IMR-90 (cell line): Measurements from ENCODE around the gene BBS7. TPM values are rescaled to one million over a fixed set of nuclear protein-coding genes. Genes with fewer than 3 reads are reported as not detected.

ENCODE experiments used
- ATAC-seq: fragments of 200-7000 bp; cut with Tn5 transposase; 2 replicates; pipeline ENCODE4 v1.9.1; 2020; ENCODE audit warnings: low read depth, mild to moderate bottlenecking, moderate library complexity
- BruUV-seq: library from RNA; stranded (reverse); fragments of 400-500 nt; replicated peaks from 2 replicates; lab custom pipeline; 2021; lab: Mats Ljungman, UMichigan
- CTCF ChIA-PET: fragments of 300-600 bp; formaldehyde crosslinking; extraction: SDS; loops from one replicate; lab custom pipeline; 2021; ENCODE audit warnings: antibody characterized with exemption; lab: Yijun Ruan, JAX
- POLR2A ChIA-PET: fragments of 300-600 bp; sonication (Branson Sonifier 250); formaldehyde crosslinking; loops from one replicate; lab custom pipeline; 2022; ENCODE audit warnings: antibody characterized with exemption; ENCODE audit not compliant: unreplicated experiment; lab: Charles Lee
- DNase-seq: peaks from one replicate; pipeline ENCODE4 v3.0.0; 2013
- H2AFZ ChIP-seq: replicated peaks from 2 replicates; pipeline ENCODE3; 2013; ENCODE audit warnings: low read length, mild to moderate bottlenecking; ENCODE audit not compliant: poor library complexity
- H2AK5ac ChIP-seq: 2 replicates; pipeline ENCODE4 v1.6.1; 2013; ENCODE audit warnings: low read depth, low read length, inconsistent platforms
- H2AK9ac ChIP-seq: replicated peaks from 2 replicates; pipeline ENCODE3; 2013; ENCODE audit warnings: mild to moderate bottlenecking, low read depth, low read length, moderate library complexity; ENCODE audit not compliant: poor library complexity
- H2BK120ac ChIP-seq: 2 replicates; pipeline ENCODE4 v1.6.1; 2013; ENCODE audit warnings: low read depth, low read length, inconsistent platforms
- H2BK15ac ChIP-seq: 3 replicates; pipeline ENCODE4 v1.6.1; 2013; ENCODE audit warnings: low read depth, low read length, inconsistent platforms
- H2BK20ac ChIP-seq: 2 replicates; pipeline ENCODE4 v1.6.1; 2013; ENCODE audit warnings: low read depth, mild to moderate bottlenecking, inconsistent platforms, low read length, moderate library complexity
- H2BK5ac ChIP-seq: 2 replicates; pipeline ENCODE4 v1.6.1; 2013; ENCODE audit warnings: mild to moderate bottlenecking, low read depth, low read length, inconsistent platforms; ENCODE audit not compliant: poor library complexity, severe bottlenecking
- H3K14ac ChIP-seq: replicated peaks from 2 replicates; pipeline ENCODE4 v1.6.1; 2013; ENCODE audit warnings: low read depth, low read length, inconsistent platforms
- H3K18ac ChIP-seq: 2 replicates; pipeline ENCODE4 v1.6.1; 2013; ENCODE audit warnings: low read depth, low read length, control low read depth
- H3K23ac ChIP-seq: 2 replicates; pipeline ENCODE4 v1.6.1; 2013; ENCODE audit warnings: low read depth, low read length, inconsistent platforms
- H3K27ac ChIP-seq: 2 replicates; pipeline ENCODE4 v1.5.1; 2013; ENCODE audit warnings: mild to moderate bottlenecking, control low read depth, low read length; ENCODE audit not compliant: insufficient read depth
- H3K27me3 ChIP-seq: 2 replicates; pipeline ENCODE4 v1.6.1; 2013; ENCODE audit warnings: low read length; ENCODE audit not compliant: control insufficient read depth, insufficient read depth
- H3K36me3 ChIP-seq: 2 replicates; pipeline ENCODE4 v1.6.1; 2013; ENCODE audit warnings: low read length, mixed read lengths; ENCODE audit not compliant: control insufficient read depth, insufficient read depth
- H3K4ac ChIP-seq: 2 replicates; pipeline ENCODE4 v1.6.1; 2013; ENCODE audit warnings: low read depth, low read length, inconsistent platforms
- H3K4me1 ChIP-seq: 2 replicates; pipeline ENCODE4 v1.6.1; 2013; ENCODE audit warnings: low read length, mixed read lengths; ENCODE audit not compliant: control insufficient read depth, insufficient read depth
- H3K4me2 ChIP-seq: 2 replicates; pipeline ENCODE4 v1.6.1; 2013; ENCODE audit warnings: low read depth, mild to moderate bottlenecking, control low read depth, low read length, moderate library complexity
- H3K4me3 ChIP-seq: 2 replicates; pipeline ENCODE4 v1.5.1; 2013; ENCODE audit warnings: low read depth, mild to moderate bottlenecking, control low read depth, low read length, moderate library complexity; ENCODE audit not compliant: insufficient read depth
- H3K56ac ChIP-seq: 2 replicates; pipeline ENCODE4 v1.6.1; 2013; ENCODE audit warnings: low read length, inconsistent platforms; ENCODE audit not compliant: insufficient read depth; ENCODE audit errors: extremely low read depth
- H3K79me1 ChIP-seq, 2 experiments: 2 replicates each; pipeline ENCODE4 v1.6.1; 2013; ENCODE audit warnings: low read length in 2 of 2, inconsistent platforms in 1 of 2, low read depth in 1 of 2
- H3K9ac ChIP-seq: 2 replicates; pipeline ENCODE4 v1.6.1; 2013; ENCODE audit warnings: low read depth, low read length, control low read depth
- H3K9me1 ChIP-seq: 2 replicates; pipeline ENCODE4 v1.6.1; 2013; ENCODE audit warnings: low read length, inconsistent platforms; ENCODE audit not compliant: insufficient read depth
- H3K9me3 ChIP-seq: 2 replicates; pipeline ENCODE4 v1.6.1; 2013; ENCODE audit warnings: low read length; ENCODE audit not compliant: control insufficient read depth, insufficient read depth
- H4K20me1 ChIP-seq: 2 replicates; pipeline ENCODE4 v1.6.1; 2013; ENCODE audit warnings: low read length, inconsistent platforms; ENCODE audit not compliant: insufficient read depth
- H4K5ac ChIP-seq: 2 replicates; pipeline ENCODE4 v1.6.1; 2013; ENCODE audit warnings: mild to moderate bottlenecking, low read depth, low read length, control low read depth
- H4K8ac ChIP-seq, 2 experiments: 2 replicates each; pipeline ENCODE4 v1.6.1; 2013; ENCODE audit warnings: low read depth in 2 of 2, low read length in 2 of 2, control low read depth in 1 of 2, inconsistent platforms in 1 of 2
- H4K91ac ChIP-seq: 2 replicates; pipeline ENCODE4 v1.6.1; 2013; ENCODE audit warnings: low read depth, low read length, inconsistent platforms; ENCODE audit not compliant: insufficient read depth
- BHLHE40 ChIP-seq: fragments of 150-350 bp; IDR thresholded peaks from 2 replicates; pipeline ENCODE4 v1.6.1; 2016; ENCODE audit warnings: mild to moderate bottlenecking, low read depth, low read length
- SMC3 ChIP-seq: fragments of 150-350 bp; IDR thresholded peaks from 2 replicates; pipeline ENCODE4 v1.6.1; 2016; ENCODE audit warnings: low read depth, mild to moderate bottlenecking, antibody characterized with exemption, low read length, moderate library complexity
- dilution Hi-C: fragments of 300-500 bp; cut with HindIII; formaldehyde crosslinking; loops from one replicate; pipeline ENCODE4 v1.14.3; 2018; ENCODE audit warnings: low sequenced_read_pairs; ENCODE audit not compliant: unreplicated experiment
- in situ Hi-C: fragments of 300-500 bp; cut with MboI; formaldehyde crosslinking; loops from 3 replicates; pipeline ENCODE4 v1.14.3; 2019; ENCODE audit warnings: low sequenced_read_pairs, inconsistent platforms, mixed read lengths
- intact Hi-C: fragments of 100-400 bp; cut with micrococcal nuclease; formaldehyde crosslinking; loops from 2 replicates; pipeline ENCODE4 v1.10.0; 2022
- polyA plus RNA-seq, 3 experiments: library from polyadenylated mRNA; depleted of rRNA; stranded (reverse); fragments of >200 nt; gene quantifications; 2 replicates each; pipeline ENCODE4 v1.2.3, GENCODE V29; 2012; ENCODE audit warnings: low replicate concordance in 1 of 3
- total RNA-seq: library from RNA; depleted of rRNA; stranded (reverse); fragments of >200 nt; gene quantifications from 2 replicates; pipeline ENCODE4 v1.2.3, GENCODE V29; 2012
- TF ChIP-seq, protein P1 (sequence below): fragments of 150-350 bp; IDR thresholded peaks from 2 replicates; pipeline ENCODE4 v1.6.1; 2017; ENCODE audit warnings: mild to moderate bottlenecking, antibody characterized with exemption, low read length, low read depth

Gene BBS7
- total and polyA plus RNA-seq, 2 of the 4 experiments (the other 2 are of a cell fraction) = 23.0 to 32.3 TPM

DNA sequence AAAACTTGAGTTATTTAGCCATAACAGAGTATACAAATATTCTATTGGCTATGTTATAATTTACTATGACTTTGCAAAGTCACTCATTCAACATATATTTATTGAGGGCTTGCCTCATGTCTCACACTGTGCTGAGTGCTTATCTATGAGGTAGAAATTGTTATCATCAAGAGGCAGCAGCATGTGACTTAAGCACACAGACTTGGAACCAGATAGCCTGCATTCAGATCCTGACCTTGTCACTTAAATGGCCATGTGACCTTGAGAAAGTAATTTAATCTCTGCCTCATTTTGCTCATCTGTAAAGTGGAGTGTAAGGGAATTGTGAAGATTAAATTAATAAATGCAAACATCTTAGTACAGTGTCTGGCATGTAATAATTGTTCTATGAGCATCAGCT is 79.3 kb downstream of the BBS7 start:
- H2BK20ac ChIP-seq = peak overlapping the region; percentile 73
- intact Hi-C loops (no loop called here), dilution Hi-C loops (no loop called here), in situ Hi-C loops (no loop called here)
- ATAC-seq (no peak), DNase-seq (peak; percentile 40)
- CTCF ChIA-PET = no interaction called here
- POLR2A ChIA-PET = interaction anchor here (0.6 kb wide), 1 partner anchor 13 kb away, joined by 4 read pairs; no protein-coding TSS in a partner anchor
- H3K18ac ChIP-seq = peak overlapping the region; percentile 97; the same call in 1 of the 2 replicates
- H3K36me3 ChIP-seq = no peaks in the 10 kb centered on the region
- H4K5ac ChIP-seq = peak overlapping the region; percentile 89; the same call in 1 of the 2 replicates
- H2AFZ ChIP-seq = no peak overlapping the region
- H3K27me3 ChIP-seq = no peaks in the 10 kb centered on the region
- H3K14ac ChIP-seq = peak overlapping the region; percentile 44
- peak; percentile 42; the same call in 1 of the 2 replicates for TF ChIP-seq BHLHE40
- no peak for TF ChIP-seq SMC3
- TF ChIP-seq, protein P1, sequence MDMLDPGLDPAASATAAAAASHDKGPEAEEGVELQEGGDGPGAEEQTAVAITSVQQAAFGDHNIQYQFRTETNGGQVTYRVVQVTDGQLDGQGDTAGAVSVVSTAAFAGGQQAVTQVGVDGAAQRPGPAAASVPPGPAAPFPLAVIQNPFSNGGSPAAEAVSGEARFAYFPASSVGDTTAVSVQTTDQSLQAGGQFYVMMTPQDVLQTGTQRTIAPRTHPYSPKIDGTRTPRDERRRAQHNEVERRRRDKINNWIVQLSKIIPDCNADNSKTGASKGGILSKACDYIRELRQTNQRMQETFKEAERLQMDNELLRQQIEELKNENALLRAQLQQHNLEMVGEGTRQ = peak; percentile 59
- no TSS peak for BruUV-seq
- H3K27ac ChIP-seq = peak overlapping the region; percentile 22; the same call in 1 of the 2 replicates
- H4K8ac ChIP-seq = peak overlapping the region; percentile 42 to 51; a peak in 3 of 4 replicates
- H3K4ac ChIP-seq = peak overlapping the region; percentile 71
- H3K56ac ChIP-seq = no peak overlapping the region; the same call in 1 of the 2 replicates
- H2BK120ac ChIP-seq = peak overlapping the region; percentile 87
- H2BK15ac ChIP-seq = peak overlapping the region; percentile 78; the same call in 1 of the 3 replicates
- H3K4me1 ChIP-seq = peaks cover 26% of the 10 kb centered on the region
- peaks cover 0 to 14% of the 10 kb centered on the region in 2 experiments; a peak in 1 of 4 replicates for H3K79me1 ChIP-seq
- no peak overlapping the region for H3K9ac ChIP-seq
- H3K4me2 ChIP-seq = peak overlapping the region; percentile 38; the same call in 1 of the 2 replicates
- H2AK5ac ChIP-seq = peak overlapping the region; percentile 96; the same call in 1 of the 2 replicates
- no peak overlapping the region for H2AK9ac ChIP-seq
- no peaks in the 10 kb centered on the region for H3K9me3 ChIP-seq
- H4K20me1 ChIP-seq = no peaks in the 10 kb centered on the region
- H2BK5ac ChIP-seq = peak overlapping the region; percentile 98
- peaks cover 9% of the 10 kb centered on the region; the same call in 1 of the 2 replicates for H3K9me1 ChIP-seq
- peak overlapping the region; percentile 42; the same call in 1 of the 2 replicates for H3K23ac ChIP-seq
- peak overlapping the region; percentile 84 for H4K91ac ChIP-seq
- no peak overlapping the region for H3K4me3 ChIP-seq
